ENCODE results near the gene PHOSPHO2.

- TF ChIP-seq, protein P1, sequence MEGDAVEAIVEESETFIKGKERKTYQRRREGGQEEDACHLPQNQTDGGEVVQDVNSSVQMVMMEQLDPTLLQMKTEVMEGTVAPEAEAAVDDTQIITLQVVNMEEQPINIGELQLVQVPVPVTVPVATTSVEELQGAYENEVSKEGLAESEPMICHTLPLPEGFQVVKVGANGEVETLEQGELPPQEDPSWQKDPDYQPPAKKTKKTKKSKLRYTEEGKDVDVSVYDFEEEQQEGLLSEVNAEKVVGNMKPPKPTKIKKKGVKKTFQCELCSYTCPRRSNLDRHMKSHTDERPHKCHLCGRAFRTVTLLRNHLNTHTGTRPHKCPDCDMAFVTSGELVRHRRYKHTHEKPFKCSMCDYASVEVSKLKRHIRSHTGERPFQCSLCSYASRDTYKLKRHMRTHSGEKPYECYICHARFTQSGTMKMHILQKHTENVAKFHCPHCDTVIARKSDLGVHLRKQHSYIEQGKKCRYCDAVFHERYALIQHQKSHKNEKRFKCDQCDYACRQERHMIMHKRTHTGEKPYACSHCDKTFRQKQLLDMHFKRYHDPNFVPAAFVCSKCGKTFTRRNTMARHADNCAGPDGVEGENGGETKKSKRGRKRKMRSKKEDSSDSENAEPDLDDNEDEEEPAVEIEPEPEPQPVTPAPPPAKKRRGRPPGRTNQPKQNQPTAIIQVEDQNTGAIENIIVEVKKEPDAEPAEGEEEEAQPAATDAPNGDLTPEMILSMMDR (IDR thresholded peaks at IDR 0.05): no peak
- TF ChIP-seq POLR2A (IDR thresholded peaks at IDR 0.05): no peak
- TF ChIP-seq POLR2AphosphoS5 (IDR thresholded peaks at IDR 0.05): no peak
Observed at GRCh38 chr2:169659320-169659719, 34.9 kb upstream of the PHOSPHO2 start.
